Endothelial cell (in vitro differentiated cells): Measurements from ENCODE around the gene SCFD2. TPM values are rescaled to one million over a fixed set of nuclear protein-coding genes. Genes with fewer than 3 reads are reported as not detected.

Experiments
- DNase-seq: peaks from one replicate; pipeline ENCODE4 v3.0.0; 2021; ENCODE audit warnings: low spot score
- H3K27ac Mint-ChIP-seq: one replicate; pipeline ENCODE4 v1.8.0; 2021; ENCODE audit warnings: mixed read lengths, inconsistent platforms; ENCODE audit not compliant: unreplicated experiment
- H3K27me3 Mint-ChIP-seq: one replicate; pipeline ENCODE4 v1.8.0; 2021; ENCODE audit warnings: mild to moderate bottlenecking, moderate library complexity, mixed read lengths, inconsistent platforms; ENCODE audit not compliant: unreplicated experiment
- H3K36me3 Mint-ChIP-seq: one replicate; pipeline ENCODE4 v1.8.0; 2021; ENCODE audit warnings: mild to moderate bottlenecking, low read depth, mixed read lengths, inconsistent platforms; ENCODE audit not compliant: unreplicated experiment
- H3K4me1 Mint-ChIP-seq: one replicate; pipeline ENCODE4 v1.8.0; 2021; ENCODE audit warnings: mild to moderate bottlenecking, mixed read lengths, inconsistent platforms; ENCODE audit not compliant: unreplicated experiment
- H3K4me3 Mint-ChIP-seq: one replicate; pipeline ENCODE4 v1.8.0; 2021; ENCODE audit warnings: mild to moderate bottlenecking, mixed read lengths, inconsistent platforms; ENCODE audit not compliant: unreplicated experiment
- H3K9me3 Mint-ChIP-seq: one replicate; pipeline ENCODE4 v1.8.0; 2021; ENCODE audit warnings: mixed read lengths, inconsistent platforms; ENCODE audit not compliant: unreplicated experiment
- total RNA-seq: library from RNA; stranded (reverse); fragmentation: NEBNext Ultra II Directional; extraction: Animal tissue kit (Norgen Biotek cat#: 25700); gene quantifications from one replicate; pipeline ENCODE4 v1.2.1, GENCODE V29; 2021; ENCODE audit not compliant: unreplicated experiment
- TF ChIP-seq, protein P1 (sequence below): fragments of 200-600 bp; sonication (generic); IDR thresholded peaks from one replicate; pipeline ENCODE4 v1.5.0; 2021; ENCODE audit warnings: antibody characterized with exemption; ENCODE audit not compliant: unreplicated experiment

SCFD2 gene
- total RNA-seq, 1 donor from 2014 or later, result 13.6 TPM

DNA sequence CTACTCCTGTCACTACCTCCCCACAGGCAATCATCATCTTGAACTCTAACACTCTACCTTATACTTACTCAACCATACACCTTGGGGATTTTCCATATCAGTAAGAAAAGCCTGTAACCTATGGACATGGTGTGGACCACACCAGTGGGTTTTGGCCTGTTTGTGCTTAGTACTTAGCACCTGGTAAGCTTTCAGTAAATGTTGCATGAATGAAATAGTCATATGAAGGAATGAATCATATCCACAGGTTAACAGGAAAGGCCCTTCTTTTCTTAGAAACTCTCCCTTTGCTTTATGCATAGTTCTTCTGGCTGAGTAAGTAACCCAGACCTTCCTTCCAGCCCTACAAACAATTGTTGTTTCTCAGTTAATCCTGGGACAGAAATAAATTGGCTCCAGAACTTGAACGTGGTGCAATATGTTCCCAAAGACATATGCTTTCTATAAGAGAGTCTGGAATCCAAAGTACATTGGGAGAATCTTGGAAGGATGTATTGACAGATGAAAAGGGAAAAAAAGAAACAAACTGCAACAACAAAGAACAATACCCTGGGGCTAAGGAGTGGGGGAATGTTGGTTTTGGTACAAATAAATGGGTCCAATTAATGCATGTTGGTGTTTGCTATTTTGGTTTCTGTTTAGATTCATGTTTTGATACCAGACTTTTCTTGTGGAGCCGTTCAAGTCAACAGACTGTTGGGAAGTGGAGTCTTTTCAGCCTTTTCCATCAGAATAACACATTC, 475.9 kb downstream of the SCFD2 start:
- H3K36me3 Mint-ChIP-seq, result peaks cover 25% of the 10 kb centered on the region
- DNase-seq, result no peak
- H3K4me1 Mint-ChIP-seq, result peaks cover 3% of the 10 kb centered on the region
- H3K4me3 Mint-ChIP-seq, result no peak overlapping the region
- TF ChIP-seq, protein P1, sequence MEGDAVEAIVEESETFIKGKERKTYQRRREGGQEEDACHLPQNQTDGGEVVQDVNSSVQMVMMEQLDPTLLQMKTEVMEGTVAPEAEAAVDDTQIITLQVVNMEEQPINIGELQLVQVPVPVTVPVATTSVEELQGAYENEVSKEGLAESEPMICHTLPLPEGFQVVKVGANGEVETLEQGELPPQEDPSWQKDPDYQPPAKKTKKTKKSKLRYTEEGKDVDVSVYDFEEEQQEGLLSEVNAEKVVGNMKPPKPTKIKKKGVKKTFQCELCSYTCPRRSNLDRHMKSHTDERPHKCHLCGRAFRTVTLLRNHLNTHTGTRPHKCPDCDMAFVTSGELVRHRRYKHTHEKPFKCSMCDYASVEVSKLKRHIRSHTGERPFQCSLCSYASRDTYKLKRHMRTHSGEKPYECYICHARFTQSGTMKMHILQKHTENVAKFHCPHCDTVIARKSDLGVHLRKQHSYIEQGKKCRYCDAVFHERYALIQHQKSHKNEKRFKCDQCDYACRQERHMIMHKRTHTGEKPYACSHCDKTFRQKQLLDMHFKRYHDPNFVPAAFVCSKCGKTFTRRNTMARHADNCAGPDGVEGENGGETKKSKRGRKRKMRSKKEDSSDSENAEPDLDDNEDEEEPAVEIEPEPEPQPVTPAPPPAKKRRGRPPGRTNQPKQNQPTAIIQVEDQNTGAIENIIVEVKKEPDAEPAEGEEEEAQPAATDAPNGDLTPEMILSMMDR, result no peak
- H3K27me3 Mint-ChIP-seq, result peaks cover 4% of the 10 kb centered on the region
- H3K9me3 Mint-ChIP-seq, result no peaks in the 10 kb centered on the region
- no peak overlapping the region for H3K27ac Mint-ChIP-seq

DNA sequence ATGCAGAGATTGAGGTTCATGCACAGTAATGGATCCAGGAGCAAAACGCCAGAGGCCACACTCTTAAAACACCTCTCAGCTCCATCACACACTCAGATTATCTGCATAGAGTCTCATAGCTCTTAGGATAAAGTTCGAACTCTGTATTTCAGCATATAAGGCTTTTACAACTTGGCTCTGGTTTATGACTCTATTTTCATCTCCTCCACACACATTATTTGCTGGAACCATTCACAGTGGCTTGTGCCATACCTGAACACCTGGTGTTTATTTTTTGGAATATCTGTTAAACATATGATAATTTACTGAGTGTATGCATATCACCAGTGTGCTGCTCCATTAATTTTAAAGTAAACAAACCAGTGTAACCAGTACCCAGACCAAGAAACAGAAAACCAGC, 476.5 kb downstream of the SCFD2 start:
- H3K4me1 Mint-ChIP-seq, result peaks cover 3% of the 10 kb centered on the region
- H3K27me3 Mint-ChIP-seq, result peaks cover 4% of the 10 kb centered on the region
- H3K36me3 Mint-ChIP-seq, result peaks cover 27% of the 10 kb centered on the region
- TF ChIP-seq, protein P1, result no peak
- H3K4me3 Mint-ChIP-seq, result no peak overlapping the region
- no peaks in the 10 kb centered on the region for H3K9me3 Mint-ChIP-seq
- no peak for DNase-seq
- H3K27ac Mint-ChIP-seq, result no peak overlapping the region

DNA sequence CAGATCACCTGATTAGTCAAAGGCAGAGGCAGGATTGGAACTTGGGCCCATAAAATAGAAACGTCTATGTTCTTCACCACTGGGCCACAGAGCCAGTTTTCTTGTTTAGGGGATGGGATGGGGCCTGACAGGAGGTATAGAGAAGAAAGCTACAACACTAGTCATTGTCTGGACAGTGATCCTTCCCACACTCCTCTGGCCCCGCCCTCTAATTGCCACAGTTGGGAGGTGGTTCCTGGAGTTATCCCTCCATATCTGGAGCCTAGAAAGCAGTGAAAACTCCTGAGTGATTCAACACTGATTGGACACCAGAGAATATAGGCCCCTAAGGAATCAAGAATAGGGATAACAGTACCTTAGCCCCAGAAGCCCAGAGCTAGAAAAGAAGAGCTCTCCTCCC, 480.9 kb downstream of the SCFD2 start:
- Mint-ChIP-seq H3K4me3 (no peak overlapping the region), H3K27me3 (peaks cover 2% of the 10 kb centered on the region), H3K9me3 (no peaks in the 10 kb centered on the region), H3K4me1 (no peaks in the 10 kb centered on the region), H3K27ac (no peak overlapping the region), H3K36me3 (peaks cover 46% of the 10 kb centered on the region)
- TF ChIP-seq, protein P1, result no peak
- DNase-seq, result no peak

DNA sequence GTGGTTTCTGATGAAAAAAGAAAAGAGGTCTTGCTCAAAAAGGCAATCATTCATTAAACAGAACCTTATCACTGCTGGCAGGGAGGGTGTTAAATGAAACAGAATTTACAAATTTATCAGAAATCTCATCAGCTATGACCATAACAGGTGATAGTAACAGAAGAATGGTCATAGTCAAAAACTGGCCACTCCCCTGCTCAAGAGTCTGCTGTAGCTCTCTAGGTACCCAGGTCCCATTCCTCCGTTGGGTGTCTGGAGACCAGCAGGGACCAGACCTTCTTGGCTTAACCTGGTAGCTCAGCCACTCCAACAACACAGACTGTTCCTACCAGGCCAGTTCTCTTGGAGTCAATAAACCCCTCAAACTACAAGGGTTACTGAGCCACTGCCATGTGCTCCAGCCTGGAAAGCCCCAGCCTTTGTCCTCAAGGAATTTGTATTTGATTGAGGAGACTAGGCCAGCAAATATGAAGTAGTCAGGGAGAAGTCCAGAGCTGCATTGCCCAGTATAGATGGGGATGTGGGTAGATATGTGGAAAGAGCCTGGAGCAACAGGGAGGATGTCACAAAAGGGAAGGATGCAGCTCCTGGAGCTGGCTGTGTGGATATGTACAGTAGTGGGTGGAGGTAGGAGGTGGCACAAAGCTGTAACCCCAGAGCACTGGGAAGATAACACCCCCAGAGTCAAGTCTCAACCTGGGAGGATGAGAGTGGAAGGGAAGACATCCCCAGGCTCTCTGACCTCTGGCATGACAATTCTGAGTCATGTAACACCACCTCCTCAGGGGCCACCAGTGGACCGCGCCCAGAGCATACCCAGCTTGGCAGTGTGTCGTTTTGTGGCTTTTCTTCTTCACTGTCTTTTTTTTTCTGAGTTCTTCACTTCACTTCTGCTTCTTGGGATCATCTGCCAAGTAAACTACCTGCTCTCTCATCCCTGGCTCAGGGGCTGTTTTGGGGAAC, 481.9 kb downstream of the SCFD2 start:
- no peaks in the 10 kb centered on the region for H3K9me3 Mint-ChIP-seq
- no peaks in the 10 kb centered on the region for H3K4me1 Mint-ChIP-seq
- no peak for DNase-seq
- TF ChIP-seq, protein P1, result no peak
- peaks cover 46% of the 10 kb centered on the region for H3K36me3 Mint-ChIP-seq
- H3K27me3 Mint-ChIP-seq, result peaks cover 2% of the 10 kb centered on the region
- no peak overlapping the region for H3K4me3 Mint-ChIP-seq
- no peak overlapping the region for H3K27ac Mint-ChIP-seq

DNA sequence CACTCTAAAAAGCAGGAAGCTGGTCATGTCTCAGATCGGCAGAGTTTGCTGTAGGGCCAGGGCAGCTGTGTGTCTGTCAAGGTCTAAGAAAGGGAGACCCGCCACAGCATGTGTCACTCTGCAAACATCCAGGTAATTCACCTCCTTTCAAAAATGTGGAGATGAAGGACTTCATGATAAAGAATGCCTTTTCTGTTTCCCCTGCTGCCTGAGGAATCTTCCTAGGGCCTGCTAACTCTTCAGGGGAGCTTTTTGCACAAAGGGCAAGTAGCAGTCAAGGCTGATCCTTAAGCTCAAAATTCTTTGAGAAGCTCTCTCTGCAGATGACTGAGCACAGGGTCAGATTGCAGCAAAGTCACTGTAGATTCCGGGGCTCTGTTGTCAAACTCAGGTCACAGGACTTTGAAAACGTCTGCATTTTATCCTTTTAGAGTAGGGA, 482.7 kb downstream of the SCFD2 start:
- H3K9me3 Mint-ChIP-seq, result no peaks in the 10 kb centered on the region
- H3K27ac Mint-ChIP-seq, result no peak overlapping the region
- H3K4me3 Mint-ChIP-seq, result no peak overlapping the region
- no peaks in the 10 kb centered on the region for H3K4me1 Mint-ChIP-seq
- no peak for DNase-seq
- peaks cover 39% of the 10 kb centered on the region for H3K36me3 Mint-ChIP-seq
- TF ChIP-seq, protein P1, result no peak
- peaks cover 2% of the 10 kb centered on the region for H3K27me3 Mint-ChIP-seq
